Measurements from ENCODE around the gene YY1. TPM values are rescaled to one million over a fixed set of nuclear protein-coding genes. Genes with fewer than 3 reads are reported as not detected.

YY1 gene
- total and polyA plus RNA-seq, 9 of the 15 experiments (the other 6 are each of a cell fraction or from before 2014, with no cell fraction given): 20.8 to 74.2 (median 46.7) TPM

- ChIA-PET POLR2A (interaction anchor here (0.6 kb wide), 1 partner anchor 42 kb away, joined by 3 read pairs; no protein-coding TSS in a partner anchor), CTCF (ENCODE audit: low intra/inter-chr PET ratio) (no interaction called here)
- Histone ChIP-seq H3K9ac (ENCODE audit: insufficient read depth in 1 of 2, low read depth in 2 of 2, low read length in 2 of 2) (no peak overlapping the region), H3K9me1 (ENCODE audit: control insufficient read depth, insufficient read depth, low read length) (no peaks in the 10 kb centered on the region), H3K79me2 (ENCODE audit: control insufficient read depth, insufficient read depth, low read length) (no peaks in the 10 kb centered on the region), H2AFZ (ENCODE audit: low read depth, low read length) (no peak overlapping the region), H3K27me3 (ENCODE audit: control insufficient read depth in 2 of 2, insufficient read depth in 2 of 2, low read length in 2 of 2) (no peaks in the 10 kb centered on the region), H3K9me3 (replicated peaks; ENCODE audit: control insufficient read depth, insufficient read depth, low read depth, low read length) (no peaks in the 10 kb centered on the region), H3K4me3 (no peak overlapping the region), H3K27ac (ENCODE audit: extremely low read depth, low read depth, low read length) (no peak overlapping the region), H3K4me1 (replicated peaks in 1 of 2; ENCODE audit: control insufficient read depth in 2 of 2, insufficient read depth in 2 of 2, low read length in 2 of 2) (peaks cover 0 to 4% of the 10 kb centered on the region in 2 experiments; a peak in 2 of 5 replicates), H3K4me2 (ENCODE audit: insufficient read depth, low read length) (no peak overlapping the region), H4K20me1 (replicated peaks; ENCODE audit: control insufficient read depth, insufficient read depth, low read length) (no peaks in the 10 kb centered on the region), H3K36me3 (ENCODE audit: control insufficient read depth, insufficient read depth, low read length) (no peaks in the 10 kb centered on the region)
- no peak for DNase-seq (ENCODE audit: extremely low read depth in 1 of 4, low spot score in 3 of 4)
- WGBS (ENCODE audit: insufficient coverage, low coverage, missing lambda C conversion rate): 70% methylated on average over 5 of the region's 8 CpGs
- intact Hi-C loops (cut with micrococcal nuclease) (no loop called here), in situ Hi-C loops (cut with MboI) (no loop called here)
- FAIRE-seq: no peak
- peak; percentile 39 for ATAC-seq
- TF ChIP-seq ZNF444 (CRISPR knock-in tag; IDR thresholded peaks at IDR 0.05): no peak
- 0 out of 4 replicates have a peak, but pooled peaks of 1 of the 2 experiments have one; percentile 13 for TF ChIP-seq NRF1 (conservative IDR thresholded peaks at IDR 0.05 in 1 of 2, IDR thresholded peaks at IDR 0.05 in 1 of 2)
- BruUV-seq (replicated peaks): no TSS peak
Observed at GRCh38 chr14:100199240-100199860, 39.6 kb upstream of the YY1 start.

DNA sequence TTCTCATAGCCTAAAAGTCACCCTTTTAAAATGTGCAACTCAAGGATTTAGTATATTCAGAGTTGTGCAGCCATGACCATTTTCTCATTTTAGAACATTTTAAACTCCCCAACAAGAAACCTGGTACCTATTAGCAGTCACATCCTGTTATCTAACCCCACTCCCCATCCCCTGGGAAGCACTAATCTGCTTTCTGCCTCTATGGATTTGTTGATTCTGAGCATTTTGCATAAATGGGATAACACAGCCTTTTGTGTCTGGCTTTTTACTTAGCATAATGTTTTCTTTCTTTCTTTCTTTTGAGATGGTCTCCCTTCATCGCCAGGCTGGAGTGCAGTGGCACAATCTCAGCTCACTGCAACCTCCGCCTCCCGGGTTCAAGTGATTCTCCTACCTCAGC is 38.6 kb upstream of the YY1 start:
- WGBS (ENCODE audit: insufficient coverage, low coverage, missing lambda C conversion rate): no CpG with 5 or more reads among the region's 3 CpGs
- no peak overlapping the region for H2AFZ ChIP-seq (ENCODE audit: low read depth, low read length)
- no peak overlapping the region for H3K4me3 ChIP-seq
- DNase-seq (ENCODE audit: extremely low read depth in 1 of 4, low spot score in 3 of 4) (no peak), FAIRE-seq (no peak), ATAC-seq (no peak)
- no peaks in the 10 kb centered on the region for H3K79me2 ChIP-seq (ENCODE audit: control insufficient read depth, insufficient read depth, low read length)
- no peaks in the 10 kb centered on the region for H3K9me1 ChIP-seq (ENCODE audit: control insufficient read depth, insufficient read depth, low read length)
- no peak overlapping the region for H3K27ac ChIP-seq (ENCODE audit: extremely low read depth, low read depth, low read length)
- H4K20me1 ChIP-seq (replicated peaks; ENCODE audit: control insufficient read depth, insufficient read depth, low read length): no peaks in the 10 kb centered on the region
- no peaks in the 10 kb centered on the region for H3K36me3 ChIP-seq (ENCODE audit: control insufficient read depth, insufficient read depth, low read length)
- H3K4me2 ChIP-seq (ENCODE audit: insufficient read depth, low read length): no peak overlapping the region
- intact Hi-C loops (cut with micrococcal nuclease) (no loop called here), in situ Hi-C loops (cut with MboI) (no loop called here)
- H3K27me3 ChIP-seq (ENCODE audit: control insufficient read depth in 2 of 2, insufficient read depth in 2 of 2, low read length in 2 of 2): no peaks in the 10 kb centered on the region
- no peaks in the 10 kb centered on the region for H3K9me3 ChIP-seq (replicated peaks; ENCODE audit: control insufficient read depth, insufficient read depth, low read depth, low read length)
- POLR2A ChIA-PET: no interaction called here
- H3K4me1 ChIP-seq (replicated peaks in 1 of 2; ENCODE audit: control insufficient read depth in 2 of 2, insufficient read depth in 2 of 2, low read length in 2 of 2): peaks cover 0 to 4% of the 10 kb centered on the region in 2 experiments; a peak in 2 of 5 replicates
- CTCF ChIA-PET (ENCODE audit: low intra/inter-chr PET ratio): no interaction called here
- no TSS peak for BruUV-seq (replicated peaks)
- no peak overlapping the region for H3K9ac ChIP-seq (ENCODE audit: insufficient read depth in 1 of 2, low read depth in 2 of 2, low read length in 2 of 2)
- TF ChIP-seq, protein P1, sequence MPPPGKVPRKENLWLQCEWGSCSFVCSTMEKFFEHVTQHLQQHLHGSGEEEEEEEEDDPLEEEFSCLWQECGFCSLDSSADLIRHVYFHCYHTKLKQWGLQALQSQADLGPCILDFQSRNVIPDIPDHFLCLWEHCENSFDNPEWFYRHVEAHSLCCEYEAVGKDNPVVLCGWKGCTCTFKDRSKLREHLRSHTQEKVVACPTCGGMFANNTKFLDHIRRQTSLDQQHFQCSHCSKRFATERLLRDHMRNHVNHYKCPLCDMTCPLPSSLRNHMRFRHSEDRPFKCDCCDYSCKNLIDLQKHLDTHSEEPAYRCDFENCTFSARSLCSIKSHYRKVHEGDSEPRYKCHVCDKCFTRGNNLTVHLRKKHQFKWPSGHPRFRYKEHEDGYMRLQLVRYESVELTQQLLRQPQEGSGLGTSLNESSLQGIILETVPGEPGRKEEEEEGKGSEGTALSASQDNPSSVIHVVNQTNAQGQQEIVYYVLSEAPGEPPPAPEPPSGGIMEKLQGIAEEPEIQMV (tag; conservative IDR thresholded peaks at IDR 0.05; ENCODE audit: low read depth): no peak
- TF ChIP-seq POLR2AphosphoS2 (IDR thresholded peaks at IDR 0.05; ENCODE audit: low read length) (no peak), RAD51 (IDR thresholded peaks at IDR 0.05; ENCODE audit: borderline replicate concordance, low read depth) (no peak), ZNF644 (tag; IDR thresholded peaks at IDR 0.05; ENCODE audit: low read depth) (no peak), ZNF79 (CRISPR knock-in tag; IDR thresholded peaks at IDR 0.05; ENCODE audit: low read depth) (no peak), GABPB2 (CRISPR knock-in tag; conservative IDR thresholded peaks at IDR 0.05) (no peak), NONO (IDR thresholded peaks at IDR 0.05; ENCODE audit: low read depth in 2 of 2, low read length in 1 of 2) (no peak), ZNF551 (CRISPR knock-in tag; IDR thresholded peaks at IDR 0.05) (no peak), JUND (IDR thresholded peaks at IDR 0.05; ENCODE audit: borderline replicate concordance, low read depth, low read length) (no peak), JUND (tag; IDR thresholded peaks at IDR 0.05; ENCODE audit: borderline replicate concordance, low read depth, low read length) (no peak), NR1H2 (CRISPR knock-in tag; IDR thresholded peaks at IDR 0.05) (no peak)
- TF ChIP-seq, protein P2, sequence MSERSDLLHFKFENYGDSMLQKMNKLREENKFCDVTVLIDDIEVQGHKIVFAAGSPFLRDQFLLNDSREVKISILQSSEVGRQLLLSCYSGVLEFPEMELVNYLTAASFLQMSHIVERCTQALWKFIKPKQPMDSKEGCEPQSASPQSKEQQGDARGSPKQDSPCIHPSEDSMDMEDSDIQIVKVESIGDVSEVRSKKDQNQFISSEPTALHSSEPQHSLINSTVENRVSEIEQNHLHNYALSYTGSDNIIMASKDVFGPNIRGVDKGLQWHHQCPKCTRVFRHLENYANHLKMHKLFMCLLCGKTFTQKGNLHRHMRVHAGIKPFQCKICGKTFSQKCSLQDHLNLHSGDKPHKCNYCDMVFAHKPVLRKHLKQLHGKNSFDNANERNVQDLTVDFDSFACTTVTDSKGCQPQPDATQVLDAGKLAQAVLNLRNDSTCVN (CRISPR knock-in tag; IDR thresholded peaks at IDR 0.05): no peak
